Type B pancreatic cell (in vitro differentiated cells): ENCODE data around the gene HOXA9. TPM values are rescaled to one million over a fixed set of nuclear protein-coding genes. Genes with fewer than 3 reads are reported as not detected.

ENCODE experiments used
- DNase-seq: peaks from one replicate; pipeline ENCODE4 v3.0.0; 2021; ENCODE audit warnings: mixed read lengths; ENCODE audit not compliant: unreplicated experiment; ENCODE audit errors: extremely low spot score
- H3K27ac Mint-ChIP-seq: 2 replicates; pipeline ENCODE4 v1.8.0; 2021; ENCODE audit warnings: mild to moderate bottlenecking, mixed read lengths
- H3K27me3 Mint-ChIP-seq: 2 replicates; pipeline ENCODE4 v1.8.0; 2021; ENCODE audit warnings: mixed read lengths
- H3K36me3 Mint-ChIP-seq: 2 replicates; pipeline ENCODE4 v1.8.0; 2021; ENCODE audit warnings: mixed read lengths
- H3K4me1 Mint-ChIP-seq: one replicate; pipeline ENCODE4 v1.8.0; 2021; ENCODE audit warnings: mixed read lengths; ENCODE audit not compliant: unreplicated experiment
- H3K4me3 Mint-ChIP-seq: 2 replicates; pipeline ENCODE4 v1.8.0; 2021; ENCODE audit warnings: mild to moderate bottlenecking, mixed read lengths
- H3K9me3 Mint-ChIP-seq: 2 replicates; pipeline ENCODE4 v1.8.0; 2021; ENCODE audit warnings: mixed read lengths
- total RNA-seq: library from RNA; stranded (reverse); gene quantifications from 2 replicates; pipeline ENCODE4 v1.2.1, GENCODE V29; 2021; ENCODE audit warnings: low replicate concordance
- TF ChIP-seq, protein P1 (sequence below): fragments of 200-600 bp; sonication (generic); conservative IDR thresholded peaks from 2 replicates; pipeline ENCODE4 v1.5.0; 2021; ENCODE audit warnings: antibody characterized with exemption, mild to moderate bottlenecking

Gene HOXA9
- total RNA-seq, 1 donor from 2014 or later: 4.1 TPM

DNA sequence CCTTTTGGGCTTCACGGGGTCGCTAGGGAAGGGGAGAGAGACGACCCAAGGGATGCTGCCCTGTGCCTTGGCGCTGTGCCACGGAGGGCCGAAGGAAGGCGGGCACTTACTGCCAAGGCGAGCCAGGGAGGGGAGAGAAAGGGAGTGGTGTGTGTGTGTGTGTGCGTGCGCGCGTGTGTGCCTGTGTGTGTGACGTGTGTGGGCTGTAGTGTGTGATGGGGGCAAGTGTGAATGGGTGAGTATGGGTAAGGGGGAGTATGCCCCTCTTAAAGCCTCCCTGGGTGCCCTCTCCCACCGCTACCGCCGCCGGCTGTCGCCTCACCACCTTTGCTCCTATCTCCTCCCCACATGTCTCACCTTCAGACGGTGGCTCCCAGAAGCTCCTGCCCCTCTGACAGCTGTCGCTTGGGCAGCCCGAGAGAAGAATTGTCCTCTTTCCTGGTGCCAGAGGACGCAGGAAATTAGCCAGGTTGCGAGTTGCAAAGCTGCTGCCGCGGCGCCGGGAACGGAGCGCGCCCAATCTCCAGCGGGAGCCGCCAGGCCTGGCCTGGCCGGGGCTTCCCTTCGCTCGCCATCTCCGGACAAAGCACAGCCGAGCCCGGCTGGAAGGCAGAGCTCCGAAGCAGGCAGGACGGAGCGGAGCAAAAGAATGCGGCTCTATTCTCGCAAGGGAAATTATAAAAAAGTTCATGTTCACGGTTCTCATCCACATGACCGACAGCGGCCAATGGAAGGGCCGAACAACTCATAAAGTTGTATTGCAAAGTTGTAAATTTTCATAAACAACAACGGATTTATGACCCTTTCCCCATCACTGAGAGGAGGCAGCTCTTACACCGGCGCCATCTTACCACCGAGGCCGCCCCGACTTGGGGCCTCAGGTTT, 13.2 kb downstream of the HOXA9 start, which contains the start of gene HOXA3:
Gene HOXA3, minus strand, starts transcription at position 653 of the 885 bp plus-strand sequence. CDS start 41,943 bp downstream, outside the sequence.
- peak; percentile 68 for DNase-seq
- peaks cover 86% of the 10 kb centered on the region for H3K27me3 Mint-ChIP-seq
- H3K4me1 Mint-ChIP-seq: peaks cover 27% of the 10 kb centered on the region
- H3K4me3 Mint-ChIP-seq: peak within 1 kb of the TSS; percentile 91
- TF ChIP-seq, protein P1, sequence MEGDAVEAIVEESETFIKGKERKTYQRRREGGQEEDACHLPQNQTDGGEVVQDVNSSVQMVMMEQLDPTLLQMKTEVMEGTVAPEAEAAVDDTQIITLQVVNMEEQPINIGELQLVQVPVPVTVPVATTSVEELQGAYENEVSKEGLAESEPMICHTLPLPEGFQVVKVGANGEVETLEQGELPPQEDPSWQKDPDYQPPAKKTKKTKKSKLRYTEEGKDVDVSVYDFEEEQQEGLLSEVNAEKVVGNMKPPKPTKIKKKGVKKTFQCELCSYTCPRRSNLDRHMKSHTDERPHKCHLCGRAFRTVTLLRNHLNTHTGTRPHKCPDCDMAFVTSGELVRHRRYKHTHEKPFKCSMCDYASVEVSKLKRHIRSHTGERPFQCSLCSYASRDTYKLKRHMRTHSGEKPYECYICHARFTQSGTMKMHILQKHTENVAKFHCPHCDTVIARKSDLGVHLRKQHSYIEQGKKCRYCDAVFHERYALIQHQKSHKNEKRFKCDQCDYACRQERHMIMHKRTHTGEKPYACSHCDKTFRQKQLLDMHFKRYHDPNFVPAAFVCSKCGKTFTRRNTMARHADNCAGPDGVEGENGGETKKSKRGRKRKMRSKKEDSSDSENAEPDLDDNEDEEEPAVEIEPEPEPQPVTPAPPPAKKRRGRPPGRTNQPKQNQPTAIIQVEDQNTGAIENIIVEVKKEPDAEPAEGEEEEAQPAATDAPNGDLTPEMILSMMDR: no peak
- peak within 1 kb of the TSS; percentile 65 for H3K27ac Mint-ChIP-seq
- H3K36me3 Mint-ChIP-seq: peaks cover 10% of the 10 kb centered on the region
- no peaks in the 10 kb centered on the region for H3K9me3 Mint-ChIP-seq

GRCh38 chr7:27151341-27151930, 13.9 kb downstream of the HOXA9 start:
- TF ChIP-seq, protein P1: no peak
- peak overlapping the region; percentile 65 for H3K27ac Mint-ChIP-seq
- H3K4me1 Mint-ChIP-seq: peaks cover 27% of the 10 kb centered on the region
- peaks cover 12% of the 10 kb centered on the region for H3K36me3 Mint-ChIP-seq
- DNase-seq: peak; percentile 67
- H3K4me3 Mint-ChIP-seq: peak overlapping the region; percentile 91
- peaks cover 87% of the 10 kb centered on the region for H3K27me3 Mint-ChIP-seq
- H3K9me3 Mint-ChIP-seq: no peaks in the 10 kb centered on the region

DNA sequence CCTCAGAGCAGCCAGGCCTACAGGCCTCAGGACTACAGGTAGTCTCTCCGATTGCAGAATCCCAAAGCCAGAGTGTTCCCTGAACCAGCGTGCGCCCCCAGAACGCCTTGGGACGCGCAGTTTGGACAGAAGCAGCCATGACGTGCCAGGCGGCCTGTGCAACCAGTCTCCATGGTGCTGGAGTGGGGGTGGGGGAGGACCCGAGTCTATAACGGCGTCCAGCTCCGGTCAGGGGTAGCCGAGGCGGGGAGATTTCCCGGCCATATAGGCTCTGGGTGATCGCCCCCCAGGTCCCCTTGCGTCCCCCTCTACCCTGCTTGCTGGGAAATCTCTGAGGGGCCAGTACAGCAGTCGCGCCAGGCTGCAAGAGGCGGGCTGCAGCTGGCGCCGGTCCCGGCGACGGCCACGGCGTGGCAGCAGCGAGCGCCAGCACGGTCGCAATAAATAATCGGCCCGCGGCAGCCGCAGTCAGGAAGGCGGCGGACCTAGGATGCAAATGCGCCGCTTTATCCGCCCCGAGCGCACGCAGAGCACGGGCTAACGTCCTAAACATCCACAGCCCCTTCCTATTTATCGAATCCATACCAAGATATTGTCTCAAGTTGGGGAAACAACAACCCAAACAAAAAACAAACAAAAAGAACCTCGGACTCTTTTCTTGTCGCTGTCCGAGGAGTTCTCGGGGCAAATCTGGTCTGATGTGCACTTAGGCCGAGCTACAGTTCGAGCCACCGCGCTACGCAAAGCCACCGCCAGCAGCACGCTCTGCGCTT, 14.6 kb downstream of the HOXA9 start:
- Mint-ChIP-seq H3K27ac (peak overlapping the region; percentile 65), H3K36me3 (peaks cover 18% of the 10 kb centered on the region), H3K27me3 (peaks cover 86% of the 10 kb centered on the region), H3K9me3 (no peaks in the 10 kb centered on the region), H3K4me1 (peaks cover 31% of the 10 kb centered on the region), H3K4me3 (peak overlapping the region; percentile 91)
- TF ChIP-seq, protein P1: peak; percentile 89
- peak; percentile 88 for DNase-seq

DNA sequence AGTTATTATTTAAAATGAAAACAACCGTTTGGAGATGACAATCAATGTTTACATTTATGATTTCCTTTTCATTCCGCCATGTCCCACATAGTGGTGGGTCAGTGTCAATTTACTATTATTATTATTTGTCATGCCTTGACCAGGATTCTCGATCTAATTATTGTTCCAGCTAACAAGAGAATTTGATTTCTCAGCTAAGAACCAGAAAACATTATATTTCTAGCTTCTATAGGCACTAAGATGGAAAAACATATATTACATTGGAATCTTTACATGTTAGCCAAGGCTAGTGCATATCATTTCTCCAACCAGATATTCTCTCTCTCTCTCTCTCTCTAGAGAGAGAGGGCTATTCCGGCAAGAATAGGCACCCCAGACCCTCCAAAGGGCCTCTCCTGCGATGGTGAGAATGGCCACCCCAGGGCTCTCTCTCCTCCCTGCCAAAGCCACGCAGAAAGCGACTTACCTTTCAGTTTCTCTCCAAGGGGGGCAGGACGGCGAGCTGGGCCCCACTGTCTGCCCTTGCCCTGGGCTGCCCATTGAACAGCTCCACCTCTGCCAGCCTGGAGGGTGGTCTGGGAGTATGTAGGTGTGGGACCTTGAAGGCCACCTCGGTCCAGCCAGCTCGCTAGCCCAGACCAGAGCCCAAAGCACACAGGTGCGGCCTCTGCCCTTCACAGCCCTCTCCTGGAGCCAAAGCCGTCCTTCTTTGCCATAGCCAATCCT, 15.3 kb downstream of the HOXA9 start:
- H3K9me3 Mint-ChIP-seq: no peaks in the 10 kb centered on the region
- H3K27me3 Mint-ChIP-seq: peaks cover 84% of the 10 kb centered on the region
- TF ChIP-seq, protein P1: no peak
- no peak for DNase-seq
- peaks cover 30% of the 10 kb centered on the region for H3K4me1 Mint-ChIP-seq
- peaks cover 18% of the 10 kb centered on the region for H3K36me3 Mint-ChIP-seq
- peak overlapping the region; percentile 91 for H3K4me3 Mint-ChIP-seq
- peak overlapping the region; percentile 65 for H3K27ac Mint-ChIP-seq
